HepG2 (cell line): ENCODE measurements around the gene NOXO1. TPM values are rescaled to one million over a fixed set of nuclear protein-coding genes. Genes with fewer than 3 reads are reported as not detected.

Source experiments
- BHLHE40 ChIP-seq: IDR thresholded peaks from 2 replicates; pipeline ENCODE4 v1.6.1; 2011; ENCODE audit warnings: low read length, improper control_type of control experiment
- MAF1 ChIP-seq: sonication (generic); formaldehyde crosslinking; IDR thresholded peaks from 2 replicates; pipeline ENCODE4 v1.5.0; 2020; ENCODE audit warnings: missing genetic modification reagents, borderline replicate concordance
- MBD4 ChIP-seq: IDR thresholded peaks from 2 replicates; pipeline ENCODE4 v1.6.1; 2012; ENCODE audit warnings: low read length, inconsistent platforms, borderline replicate concordance
- MTA3 ChIP-seq: sonication (generic); formaldehyde crosslinking; IDR thresholded peaks from 2 replicates; pipeline ENCODE4 v1.4.0; 2020; ENCODE audit warnings: missing genetic modification reagents
- NR1H2 ChIP-seq: sonication (generic); formaldehyde crosslinking; IDR thresholded peaks from 2 replicates; pipeline ENCODE4 v1.8.1; 2022; ENCODE audit warnings: low read depth, missing genetic modification reagents, borderline replicate concordance
- POLR2AphosphoS5 ChIP-seq: IDR thresholded peaks from 2 replicates; pipeline ENCODE4 v1.6.1; 2012; ENCODE audit warnings: low read depth, low read length
- SP140L ChIP-seq: sonication (generic); formaldehyde crosslinking; IDR thresholded peaks from 2 replicates; pipeline ENCODE4 v1.4.0; 2020; ENCODE audit warnings: missing genetic modification reagents, borderline replicate concordance
- TAF15 ChIP-seq: fragments of 200-400 bp; formaldehyde crosslinking; IDR thresholded peaks from one replicate; pipeline ENCODE4 v1.6.1; 2018; ENCODE audit warnings: mild to moderate bottlenecking, low read depth, low read length; ENCODE audit not compliant: poor library complexity, severe bottlenecking
- U2AF2 ChIP-seq: fragments of 200-400 bp; formaldehyde crosslinking; IDR thresholded peaks from 2 replicates; pipeline ENCODE4 v1.6.1; 2017; ENCODE audit warnings: low read depth, mild to moderate bottlenecking, low read length
- XBP1 ChIP-seq: sonication (generic); formaldehyde crosslinking; IDR thresholded peaks from 2 replicates; pipeline ENCODE4 v1.5.0; 2020; ENCODE audit warnings: missing genetic modification reagents
- ZBTB1 ChIP-seq: sonication (generic); formaldehyde crosslinking; IDR thresholded peaks from 2 replicates; pipeline ENCODE4 v1.4.0; 2020; ENCODE audit warnings: missing genetic modification reagents, borderline replicate concordance
- ZBTB8A ChIP-seq: sonication (generic); formaldehyde crosslinking; IDR thresholded peaks from 2 replicates; pipeline ENCODE4 v1.4.0; 2020; ENCODE audit warnings: mild to moderate bottlenecking, low read depth, missing genetic modification reagents, borderline replicate concordance
- ZNF142 ChIP-seq: sonication (generic); formaldehyde crosslinking; IDR thresholded peaks from 2 replicates; pipeline ENCODE4 v1.4.0; 2020; ENCODE audit warnings: missing genetic modification reagents
- ZNF431 ChIP-seq: sonication (generic); formaldehyde crosslinking; IDR thresholded peaks from 2 replicates; pipeline ENCODE4 v1.9.0; 2022; ENCODE audit warnings: missing genetic modification reagents, low read depth, mild to moderate bottlenecking, borderline replicate concordance
- ZNF570 ChIP-seq: sonication (generic); formaldehyde crosslinking; IDR thresholded peaks from 2 replicates; pipeline ENCODE4 v1.4.0; 2020; ENCODE audit warnings: mild to moderate bottlenecking, missing genetic modification reagents, borderline replicate concordance
- ZSCAN30 ChIP-seq: sonication (generic); formaldehyde crosslinking; IDR thresholded peaks from 2 replicates; pipeline ENCODE4 v1.5.0; 2020; ENCODE audit warnings: mild to moderate bottlenecking, missing genetic modification reagents
- polyA plus RNA-seq, 8 experiments: library from polyadenylated mRNA; depleted of rRNA in 3 of 8; stranded (reverse) in 7 of 8; unstranded in 1 of 8; fragments of >200 nt; fragmentation: Illumina TruSeq in 4 of 8; extraction: Trizol in 4 of 8; gene quantifications; 2 replicates each; pipeline versions ENCODE4 v1.2.1 to v1.2.3, GENCODE V29; 2011 to 2016; ENCODE audit warnings: low read depth in 4 of 8, missing spikeins in 1 of 8, mixed read lengths in 1 of 8; ENCODE audit not compliant: insufficient read depth in 1 of 8
- total RNA-seq, 5 experiments: library from RNA; depleted of rRNA; stranded (reverse); fragments of >200 nt; fragmentation: Illumina TruSeq; extraction: Trizol; gene quantifications; 2 replicates each; pipeline ENCODE4 v1.2.3, GENCODE V29; 2016; ENCODE audit warnings: low read depth in 1 of 5
- TF ChIP-seq, protein P1 (sequence below): sonication (generic); formaldehyde crosslinking; IDR thresholded peaks from 2 replicates; pipeline ENCODE4 v1.4.0; 2020; ENCODE audit warnings: missing genetic modification reagents, mild to moderate bottlenecking, borderline replicate concordance
- TF ChIP-seq, protein P2 (sequence below): sonication (generic); formaldehyde crosslinking; IDR thresholded peaks from 2 replicates; pipeline ENCODE4 v1.5.1; 2020; ENCODE audit warnings: missing genetic modification reagents, mild to moderate bottlenecking, borderline replicate concordance
- TF ChIP-seq, protein P3 (sequence below): sonication (generic); formaldehyde crosslinking; IDR thresholded peaks from 2 replicates; pipeline ENCODE4 v1.8.0; 2022; ENCODE audit warnings: low read depth, missing genetic modification reagents

NOXO1 gene
- total and polyA plus RNA-seq, 2 of the 13 experiments (the other 11 are each of a cell fraction or from before 2014, with no cell fraction given) = 0.69 to 1.4 TPM

GRCh38 chr16:1932050-1933028 is 48.9 kb downstream of the NOXO1 start (continued):
- TF ChIP-seq, protein P1, sequence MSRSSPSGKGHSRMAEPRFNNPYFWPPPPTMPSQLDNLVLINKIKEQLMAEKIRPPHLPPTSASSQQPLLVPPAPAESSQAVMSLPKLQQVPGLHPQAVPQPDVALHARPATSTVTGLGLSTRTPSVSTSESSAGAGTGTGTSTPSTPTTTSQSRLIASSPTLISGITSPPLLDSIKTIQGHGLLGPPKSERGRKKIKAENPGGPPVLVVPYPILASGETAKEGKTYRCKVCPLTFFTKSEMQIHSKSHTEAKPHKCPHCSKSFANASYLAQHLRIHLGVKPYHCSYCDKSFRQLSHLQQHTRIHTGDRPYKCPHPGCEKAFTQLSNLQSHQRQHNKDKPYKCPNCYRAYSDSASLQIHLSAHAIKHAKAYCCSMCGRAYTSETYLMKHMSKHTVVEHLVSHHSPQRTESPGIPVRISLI (CRISPR knock-in tag) = no peak
- TF ChIP-seq POLR2AphosphoS5 (no peak), BHLHE40 (no peak), XBP1 (CRISPR knock-in tag) (no peak), U2AF2 (no peak), ZNF142 (CRISPR knock-in tag) (peak; percentile 34; the same call in 1 of the 2 replicates), ZSCAN30 (no peak), MBD4 (no peak), MTA3 (CRISPR knock-in tag) (no peak), TAF15 (no peak), ZBTB1 (CRISPR knock-in tag) (no peak), ZNF570 (CRISPR knock-in tag) (no peak), MAF1 (CRISPR knock-in tag) (no peak), ZBTB8A (CRISPR knock-in tag) (no peak), ZNF431 (CRISPR knock-in tag) (no peak), NR1H2 (no peak), SP140L (CRISPR knock-in tag) (no peak)
- TF ChIP-seq, protein P2, sequence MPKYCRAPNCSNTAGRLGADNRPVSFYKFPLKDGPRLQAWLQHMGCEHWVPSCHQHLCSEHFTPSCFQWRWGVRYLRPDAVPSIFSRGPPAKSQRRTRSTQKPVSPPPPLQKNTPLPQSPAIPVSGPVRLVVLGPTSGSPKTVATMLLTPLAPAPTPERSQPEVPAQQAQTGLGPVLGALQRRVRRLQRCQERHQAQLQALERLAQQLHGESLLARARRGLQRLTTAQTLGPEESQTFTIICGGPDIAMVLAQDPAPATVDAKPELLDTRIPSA (CRISPR knock-in tag) = no peak
- TF ChIP-seq, protein P3, sequence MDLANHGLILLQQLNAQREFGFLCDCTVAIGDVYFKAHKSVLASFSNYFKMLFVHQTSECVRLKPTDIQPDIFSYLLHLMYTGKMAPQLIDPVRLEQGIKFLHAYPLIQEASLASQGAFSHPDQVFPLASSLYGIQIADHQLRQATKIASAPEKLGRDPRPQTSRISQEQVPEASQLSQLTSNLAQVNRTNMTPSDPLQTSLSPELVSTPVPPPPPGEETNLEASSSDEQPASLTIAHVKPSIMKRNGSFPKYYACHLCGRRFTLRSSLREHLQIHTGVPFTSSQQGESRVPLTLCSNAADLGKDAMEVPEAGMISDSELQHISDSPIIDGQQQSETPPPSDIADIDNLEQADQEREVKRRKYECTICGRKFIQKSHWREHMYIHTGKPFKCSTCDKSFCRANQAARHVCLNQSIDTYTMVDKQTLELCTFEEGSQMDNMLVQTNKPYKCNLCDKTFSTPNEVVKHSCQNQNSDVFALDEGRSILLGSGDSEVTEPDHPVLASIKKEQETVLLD (CRISPR knock-in tag) = no peak
